ENCODE results near the gene OR4D1. TPM values are rescaled to one million over a fixed set of nuclear protein-coding genes. Genes with fewer than 3 reads are reported as not detected.

The OR4D1 gene
- total RNA-seq, 1 experiment from 2014 or later = not detected

DNA sequence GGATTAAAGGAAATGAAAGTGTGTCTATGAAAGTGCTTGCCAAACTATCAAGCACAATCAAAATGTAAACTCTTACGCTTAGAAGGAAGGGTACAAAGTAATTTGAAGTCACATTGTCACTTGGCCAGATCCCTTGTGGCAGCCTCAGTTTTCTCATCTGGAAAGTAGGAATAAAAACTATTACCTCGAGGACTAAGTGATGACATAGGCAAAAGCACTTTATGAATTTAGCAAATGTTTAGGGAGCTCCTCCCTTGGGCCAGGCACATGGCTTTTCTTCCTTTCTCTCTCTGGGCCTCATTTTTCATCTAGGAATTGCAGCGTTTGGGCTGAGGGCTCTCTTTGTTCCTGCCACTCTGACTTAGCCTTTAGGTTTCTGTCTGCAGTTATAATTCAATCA is 36.5 kb upstream of the OR4D1 start:
- Histone ChIP-seq H3K9me3 (ENCODE audit: low read depth, low read length, poor library complexity, severe bottlenecking) (peaks cover 5% of the 10 kb centered on the region), H3K4me1 (ENCODE audit: insufficient read depth, low read length, poor library complexity, severe bottlenecking) (no peaks in the 10 kb centered on the region), H3K27me3 (replicated peaks; ENCODE audit: insufficient read depth, low read depth, low read length, poor library complexity) (no peaks in the 10 kb centered on the region), H3K27ac (ENCODE audit: low read depth, low read length, poor library complexity, severe bottlenecking) (no peak overlapping the region), H3K4me3 (ENCODE audit: low read depth, low read length, poor library complexity, severe bottlenecking) (no peak overlapping the region), H3K36me3 (ENCODE audit: insufficient read depth, low read length, poor library complexity, severe bottlenecking) (no peaks in the 10 kb centered on the region)
- ChIA-PET POLR2A (ENCODE audit: low non-redundant PET) (no interaction called here), CTCF (no interaction called here)
- no peak for DNase-seq (ENCODE audit: low spot score)
- no TSS peak for BruUV-seq (replicated peaks)
- intact Hi-C loops (cut with micrococcal nuclease; ENCODE audit: unreplicated experiment) = loop anchor here (2.0 to 10.0 kb wide), 4 partner anchors 104 to 979 kb away; partner anchors contain the start of gene SRSF1
- no peak for TF ChIP-seq EZH2 (IDR thresholded peaks at IDR 0.05; ENCODE audit: borderline replicate concordance, low read depth, low read length, poor library complexity, severe bottlenecking)
- TF ChIP-seq, protein P1, sequence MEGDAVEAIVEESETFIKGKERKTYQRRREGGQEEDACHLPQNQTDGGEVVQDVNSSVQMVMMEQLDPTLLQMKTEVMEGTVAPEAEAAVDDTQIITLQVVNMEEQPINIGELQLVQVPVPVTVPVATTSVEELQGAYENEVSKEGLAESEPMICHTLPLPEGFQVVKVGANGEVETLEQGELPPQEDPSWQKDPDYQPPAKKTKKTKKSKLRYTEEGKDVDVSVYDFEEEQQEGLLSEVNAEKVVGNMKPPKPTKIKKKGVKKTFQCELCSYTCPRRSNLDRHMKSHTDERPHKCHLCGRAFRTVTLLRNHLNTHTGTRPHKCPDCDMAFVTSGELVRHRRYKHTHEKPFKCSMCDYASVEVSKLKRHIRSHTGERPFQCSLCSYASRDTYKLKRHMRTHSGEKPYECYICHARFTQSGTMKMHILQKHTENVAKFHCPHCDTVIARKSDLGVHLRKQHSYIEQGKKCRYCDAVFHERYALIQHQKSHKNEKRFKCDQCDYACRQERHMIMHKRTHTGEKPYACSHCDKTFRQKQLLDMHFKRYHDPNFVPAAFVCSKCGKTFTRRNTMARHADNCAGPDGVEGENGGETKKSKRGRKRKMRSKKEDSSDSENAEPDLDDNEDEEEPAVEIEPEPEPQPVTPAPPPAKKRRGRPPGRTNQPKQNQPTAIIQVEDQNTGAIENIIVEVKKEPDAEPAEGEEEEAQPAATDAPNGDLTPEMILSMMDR (conservative IDR thresholded peaks at IDR 0.05; ENCODE audit: low read depth, low read length) = no peak

DNA sequence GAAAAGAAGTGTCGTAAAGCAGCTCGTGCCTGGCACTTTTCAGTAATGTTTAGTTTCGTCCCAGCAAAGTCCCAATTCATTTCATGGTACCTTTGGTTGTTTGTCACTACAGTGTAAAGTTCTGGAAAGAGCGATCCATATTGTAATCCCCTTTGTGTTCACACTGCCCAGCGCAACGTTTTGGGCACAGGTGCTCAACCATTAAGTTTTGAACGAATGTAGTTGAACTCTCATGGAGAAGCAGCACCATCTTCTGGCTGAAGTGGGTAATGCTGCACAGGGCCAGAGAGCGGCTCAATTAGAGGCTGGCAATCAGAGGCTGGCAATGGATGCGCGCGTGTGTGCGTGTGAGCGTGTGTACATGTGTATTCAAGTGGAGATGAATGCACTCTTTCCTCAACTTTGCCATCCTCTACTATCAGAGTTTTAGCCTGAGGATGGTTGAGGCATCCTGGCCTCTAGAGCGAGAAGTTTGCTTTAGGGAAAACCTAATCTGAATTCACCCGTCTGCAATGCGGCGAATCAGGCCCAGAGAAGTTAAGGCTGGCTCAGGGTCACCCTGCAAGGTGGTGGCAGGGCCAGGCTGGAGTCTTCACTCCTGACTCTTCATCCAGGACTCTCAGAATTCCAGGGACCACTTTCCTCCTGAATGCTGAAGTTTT is 35.1 kb upstream of the OR4D1 start:
- no peak overlapping the region for H3K4me3 ChIP-seq (ENCODE audit: low read depth, low read length, poor library complexity, severe bottlenecking)
- intact Hi-C loops (cut with micrococcal nuclease; ENCODE audit: unreplicated experiment) = loop anchor here (1.0 to 10.0 kb wide), 5 partner anchors 106 to 981 kb away; partner anchors contain the start of gene SRSF1
- no peak overlapping the region for H3K27ac ChIP-seq (ENCODE audit: low read depth, low read length, poor library complexity, severe bottlenecking)
- H3K9me3 ChIP-seq (ENCODE audit: low read depth, low read length, poor library complexity, severe bottlenecking) = no peaks in the 10 kb centered on the region
- H3K27me3 ChIP-seq (replicated peaks; ENCODE audit: insufficient read depth, low read depth, low read length, poor library complexity) = no peaks in the 10 kb centered on the region
- no TSS peak for BruUV-seq (replicated peaks)
- peak; percentile 83 for DNase-seq (ENCODE audit: low spot score)
- H3K36me3 ChIP-seq (ENCODE audit: insufficient read depth, low read length, poor library complexity, severe bottlenecking) = no peaks in the 10 kb centered on the region
- ChIA-PET POLR2A (ENCODE audit: low non-redundant PET) (no interaction called here), CTCF (interaction anchor here (0.6 to 1.0 kb wide), 4 partner anchors 10 to 870 kb away, joined by 3 to 7 read pairs (median 4); no protein-coding TSS in a partner anchor)
- H3K4me1 ChIP-seq (ENCODE audit: insufficient read depth, low read length, poor library complexity, severe bottlenecking) = no peaks in the 10 kb centered on the region
- TF ChIP-seq, protein P1 (conservative IDR thresholded peaks at IDR 0.05; ENCODE audit: low read depth, low read length) = peak; percentile 98
- no peak for TF ChIP-seq EZH2 (IDR thresholded peaks at IDR 0.05; ENCODE audit: borderline replicate concordance, low read depth, low read length, poor library complexity, severe bottlenecking)

DNA sequence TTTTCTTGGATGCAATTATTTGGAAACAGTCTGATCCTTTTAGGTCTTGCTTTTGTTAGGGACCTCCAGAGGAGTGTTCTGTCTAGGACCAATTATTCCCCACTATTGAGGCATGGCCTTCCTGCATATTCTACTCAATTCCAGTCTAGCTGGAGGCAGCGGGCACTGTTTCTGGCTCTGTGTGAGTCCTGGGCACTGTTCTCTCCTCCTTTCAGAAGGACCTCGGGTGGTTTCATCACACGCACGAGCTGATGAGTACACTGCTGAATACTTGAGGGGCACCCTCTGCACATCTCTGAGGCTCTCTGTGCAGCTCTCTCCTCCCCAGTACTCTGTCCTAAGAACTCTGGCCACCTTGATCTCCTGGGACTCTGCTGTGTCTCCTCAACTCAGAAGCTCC is 34.2 kb upstream of the OR4D1 start:
- CTCF ChIA-PET = no interaction called here
- intact Hi-C loops (cut with micrococcal nuclease; ENCODE audit: unreplicated experiment) = loop anchor here (1.0 to 10.0 kb wide), 5 partner anchors 107 to 982 kb away; partner anchors contain the start of gene SRSF1
- no peak overlapping the region for H3K27ac ChIP-seq (ENCODE audit: low read depth, low read length, poor library complexity, severe bottlenecking)
- no peaks in the 10 kb centered on the region for H3K9me3 ChIP-seq (ENCODE audit: low read depth, low read length, poor library complexity, severe bottlenecking)
- no TSS peak for BruUV-seq (replicated peaks)
- DNase-seq (ENCODE audit: low spot score) = no peak
- H3K4me3 ChIP-seq (ENCODE audit: low read depth, low read length, poor library complexity, severe bottlenecking) = no peak overlapping the region
- POLR2A ChIA-PET (ENCODE audit: low non-redundant PET) = interaction anchor here (1.2 kb wide), 1 partner anchor 31 kb away, joined by 3 read pairs; no protein-coding TSS in a partner anchor
- H3K36me3 ChIP-seq (ENCODE audit: insufficient read depth, low read length, poor library complexity, severe bottlenecking) = no peaks in the 10 kb centered on the region
- H3K27me3 ChIP-seq (replicated peaks; ENCODE audit: insufficient read depth, low read depth, low read length, poor library complexity) = peaks cover 3% of the 10 kb centered on the region
- no peaks in the 10 kb centered on the region for H3K4me1 ChIP-seq (ENCODE audit: insufficient read depth, low read length, poor library complexity, severe bottlenecking)
- TF ChIP-seq EZH2 (IDR thresholded peaks at IDR 0.05; ENCODE audit: borderline replicate concordance, low read depth, low read length, poor library complexity, severe bottlenecking) = no peak
- TF ChIP-seq, protein P1 (conservative IDR thresholded peaks at IDR 0.05; ENCODE audit: low read depth, low read length) = no peak
